Upper lobe of right lung (tissue), 1 donor: ENCODE results near the gene MAP3K3. TPM values are rescaled to one million over a fixed set of nuclear protein-coding genes. Genes with fewer than 3 reads are reported as not detected.
A peak's percentile ranks its signal among the peaks of the same experiment; 100 is the strongest.

Source experiments
- ATAC-seq: fragments of 200-7000 bp; cut with Tn5 transposase; one replicate; pipeline ENCODE4 v1.9.1; 2020; ENCODE audit warnings: mild to moderate bottlenecking, moderate library complexity
- DNase-seq: peaks from one replicate; pipeline ENCODE4 v3.0.0-alpha.2; 2020
- H3K27ac ChIP-seq: fragments of 200-600 bp; one replicate; pipeline ENCODE4 v1.8.0; 2022
- H3K27me3 ChIP-seq: fragments of 200-600 bp; one replicate; pipeline ENCODE4 v1.8.0; 2022; ENCODE audit warnings: mild to moderate bottlenecking
- H3K36me3 ChIP-seq: fragments of 200-600 bp; one replicate; pipeline ENCODE4 v1.8.0; 2022
- H3K4me1 ChIP-seq: fragments of 200-600 bp; one replicate; pipeline ENCODE4 v1.8.0; 2022
- H3K4me3 ChIP-seq: fragments of 200-600 bp; one replicate; pipeline ENCODE4 v1.8.0; 2022; ENCODE audit warnings: mild to moderate bottlenecking
- H3K9me3 ChIP-seq: fragments of 200-600 bp; one replicate; pipeline ENCODE4 v1.8.0; 2022
- intact Hi-C: fragments of 100-400 bp; cut with DNase I; formaldehyde crosslinking; loops from one replicate; pipeline ENCODE4 v1.11.0; 2022
- total RNA-seq: library from RNA; stranded (reverse); fragmentation: NEBNext Ultra II Directional; extraction: Animal tissue kit (Norgen Biotek cat#: 25700); gene quantifications from one replicate; pipeline ENCODE4 v1.2.1, GENCODE V29; 2021
- TF ChIP-seq, protein P1 (sequence below): fragments of 200-600 bp; IDR thresholded peaks from one replicate; pipeline ENCODE4 v1.8.0; 2022; ENCODE audit warnings: antibody characterized with exemption
- donor health status: DM: no; HTN: yes; CAD: no; lungs with severe emphysema.

MAP3K3 gene
- total RNA-seq, 1 donor from 2014 or later = 57.5 TPM

DNA sequence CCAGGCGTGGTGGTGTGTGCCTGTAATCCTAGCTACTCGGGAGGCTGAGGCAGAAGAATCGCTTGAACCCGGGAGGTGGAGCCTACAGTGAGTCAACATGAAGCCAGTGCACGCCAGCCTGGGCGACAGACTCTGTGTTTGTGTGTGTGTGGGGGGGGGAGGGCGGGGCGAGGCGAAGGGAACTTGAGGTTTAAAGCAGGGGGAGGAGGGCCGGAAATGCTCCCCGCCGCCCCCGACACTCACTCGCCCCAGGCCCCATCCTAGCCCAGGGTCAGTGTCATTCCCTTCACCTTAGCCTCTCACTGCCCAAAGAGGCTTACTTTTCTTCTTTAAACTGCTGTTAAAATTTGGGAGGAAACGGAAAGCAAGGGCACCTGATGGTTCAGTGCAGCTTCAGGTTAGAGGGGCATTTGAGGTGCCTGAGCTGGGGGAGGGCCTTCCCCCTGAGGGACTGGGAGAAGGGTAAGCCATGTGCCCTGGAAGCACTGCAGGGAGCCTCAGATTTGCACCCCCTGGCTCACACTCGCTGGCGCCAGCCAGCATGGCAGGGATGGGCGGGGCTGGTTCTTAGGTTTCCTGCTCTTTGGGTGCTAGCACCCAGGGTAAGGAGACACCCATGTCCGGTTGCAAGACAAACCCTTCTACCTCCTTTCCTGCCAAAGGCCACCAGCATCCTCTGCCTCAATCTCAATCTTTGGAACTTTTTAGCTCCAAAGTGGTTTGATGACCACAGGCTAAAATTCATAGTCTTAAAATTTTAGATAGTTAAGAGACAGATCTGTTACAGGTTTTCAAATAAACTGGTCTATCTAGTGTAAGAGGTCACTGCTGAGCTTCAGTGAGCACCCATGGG lies 79.9 kb downstream of the MAP3K3 start:
- TF ChIP-seq, protein P1, sequence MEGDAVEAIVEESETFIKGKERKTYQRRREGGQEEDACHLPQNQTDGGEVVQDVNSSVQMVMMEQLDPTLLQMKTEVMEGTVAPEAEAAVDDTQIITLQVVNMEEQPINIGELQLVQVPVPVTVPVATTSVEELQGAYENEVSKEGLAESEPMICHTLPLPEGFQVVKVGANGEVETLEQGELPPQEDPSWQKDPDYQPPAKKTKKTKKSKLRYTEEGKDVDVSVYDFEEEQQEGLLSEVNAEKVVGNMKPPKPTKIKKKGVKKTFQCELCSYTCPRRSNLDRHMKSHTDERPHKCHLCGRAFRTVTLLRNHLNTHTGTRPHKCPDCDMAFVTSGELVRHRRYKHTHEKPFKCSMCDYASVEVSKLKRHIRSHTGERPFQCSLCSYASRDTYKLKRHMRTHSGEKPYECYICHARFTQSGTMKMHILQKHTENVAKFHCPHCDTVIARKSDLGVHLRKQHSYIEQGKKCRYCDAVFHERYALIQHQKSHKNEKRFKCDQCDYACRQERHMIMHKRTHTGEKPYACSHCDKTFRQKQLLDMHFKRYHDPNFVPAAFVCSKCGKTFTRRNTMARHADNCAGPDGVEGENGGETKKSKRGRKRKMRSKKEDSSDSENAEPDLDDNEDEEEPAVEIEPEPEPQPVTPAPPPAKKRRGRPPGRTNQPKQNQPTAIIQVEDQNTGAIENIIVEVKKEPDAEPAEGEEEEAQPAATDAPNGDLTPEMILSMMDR = no peak
- Histone ChIP-seq H3K27me3 (no peaks in the 10 kb centered on the region), H3K27ac (peak overlapping the region; percentile 76), H3K36me3 (peaks cover 35% of the 10 kb centered on the region), H3K4me1 (peaks cover 28% of the 10 kb centered on the region), H3K9me3 (no peaks in the 10 kb centered on the region), H3K4me3 (peak overlapping the region; percentile 32)
- intact Hi-C loops = no loop called here
- ATAC-seq (peak; percentile 13), DNase-seq (peak; percentile 72)

DNA sequence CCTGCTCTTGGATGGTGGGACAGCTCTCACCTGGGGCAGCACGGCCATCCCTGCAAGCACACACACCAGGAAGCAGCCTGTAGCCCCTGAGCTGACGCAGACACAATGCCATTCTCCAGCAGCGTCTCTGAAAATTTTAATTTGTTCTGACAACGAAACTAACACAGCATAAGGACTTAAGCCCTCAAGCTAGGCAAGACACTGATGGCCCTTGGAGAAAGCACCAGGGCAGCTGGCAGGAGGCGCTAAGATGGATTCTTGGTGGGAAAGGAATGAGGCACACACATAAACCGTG lies 80.5 kb downstream of the MAP3K3 start:
- Histone ChIP-seq H3K27ac (no peak overlapping the region), H3K4me1 (peaks cover 28% of the 10 kb centered on the region), H3K9me3 (no peaks in the 10 kb centered on the region), H3K36me3 (peaks cover 35% of the 10 kb centered on the region), H3K27me3 (no peaks in the 10 kb centered on the region), H3K4me3 (no peak overlapping the region)
- DNase-seq (peak; percentile 32), ATAC-seq (no peak)
- intact Hi-C loops = no loop called here
- TF ChIP-seq, protein P1 = no peak

DNA sequence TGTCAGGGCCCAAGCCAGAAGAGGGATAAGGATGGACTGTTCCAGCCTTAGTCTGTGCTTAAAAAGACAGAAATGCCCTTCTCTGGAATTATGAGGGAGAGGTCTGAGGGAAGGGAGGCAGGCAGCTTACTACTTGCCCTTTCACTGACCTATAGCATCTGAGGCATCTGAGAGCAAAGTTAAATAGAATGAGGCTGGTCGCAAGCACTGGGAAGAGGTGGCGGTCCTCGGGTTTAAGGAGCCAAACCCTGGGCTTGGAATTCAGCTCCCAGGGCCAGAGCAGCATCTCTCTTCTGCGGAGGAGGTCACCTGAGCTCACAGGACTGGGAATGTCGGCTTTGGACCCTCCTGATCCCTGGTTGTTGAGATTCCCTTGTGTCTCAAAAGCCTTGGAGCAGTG lies 80.8 kb downstream of the MAP3K3 start:
- DNase-seq = no peak
- Histone ChIP-seq H3K27ac (no peak overlapping the region), H3K4me1 (peaks cover 28% of the 10 kb centered on the region), H3K9me3 (no peaks in the 10 kb centered on the region), H3K27me3 (no peaks in the 10 kb centered on the region), H3K4me3 (no peak overlapping the region), H3K36me3 (peaks cover 35% of the 10 kb centered on the region)
- ATAC-seq = no peak
- intact Hi-C loops = no loop called here
- TF ChIP-seq, protein P1 = no peak

DNA sequence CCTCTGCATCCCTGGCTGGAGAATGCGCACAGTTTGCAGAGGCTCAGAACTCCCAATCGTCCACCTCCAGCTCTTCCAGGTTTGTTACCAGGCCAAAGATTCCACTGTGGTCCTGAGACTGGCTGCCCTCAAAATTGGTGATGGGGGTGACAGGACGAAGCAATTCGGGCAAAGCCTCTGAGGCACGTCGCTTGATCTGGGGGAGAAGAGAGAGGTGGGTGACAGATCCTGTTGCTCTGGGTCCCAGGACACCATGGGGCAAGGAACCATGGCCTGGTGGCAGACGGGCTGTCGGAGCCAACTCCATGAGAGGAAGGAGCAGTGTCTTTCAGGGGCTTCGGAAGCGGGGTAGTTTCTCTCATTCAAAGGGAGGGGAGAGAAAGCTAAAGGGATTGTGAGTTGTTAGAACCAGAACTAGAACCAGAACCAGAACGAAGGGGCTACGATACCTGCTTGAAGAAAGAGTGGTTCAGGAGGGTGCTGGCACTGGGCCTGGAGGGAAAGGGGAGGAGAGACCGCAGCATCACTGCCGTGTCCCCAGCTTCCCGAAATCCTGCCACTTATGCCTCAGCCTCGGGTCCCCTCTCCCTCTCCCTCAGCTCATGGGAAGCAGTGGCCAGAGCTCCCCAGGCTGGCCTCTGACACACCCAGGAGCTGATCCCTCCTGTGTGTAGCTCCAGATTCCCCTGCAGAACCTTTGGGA lies 81.5 kb downstream of the MAP3K3 start:
- Histone ChIP-seq H3K36me3 (peaks cover 39% of the 10 kb centered on the region), H3K4me1 (peaks cover 24% of the 10 kb centered on the region), H3K27me3 (no peaks in the 10 kb centered on the region), H3K4me3 (no peak overlapping the region), H3K27ac (no peak overlapping the region), H3K9me3 (no peaks in the 10 kb centered on the region)
- intact Hi-C loops = no loop called here
- TF ChIP-seq, protein P1 = no peak
- peak; percentile 34 for DNase-seq
- ATAC-seq = no peak

DNA sequence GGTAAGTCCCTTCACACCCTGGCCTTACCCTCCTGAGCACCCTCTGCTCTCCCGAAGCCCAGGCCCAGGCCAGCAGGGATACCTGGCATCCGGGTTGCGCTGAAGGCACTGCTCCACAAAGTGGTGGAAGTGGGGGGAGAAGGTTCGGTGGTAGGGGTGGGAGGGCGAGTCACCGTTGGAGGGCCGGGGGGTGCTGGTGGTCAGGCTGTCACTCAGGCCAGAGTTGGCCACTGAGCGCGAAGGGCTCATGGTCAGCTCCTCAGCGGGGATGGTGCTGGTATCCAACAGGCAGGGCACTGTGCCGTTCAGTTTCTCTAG lies 82.0 kb downstream of the MAP3K3 start:
- TF ChIP-seq, protein P1 = no peak
- Histone ChIP-seq H3K4me1 (peaks cover 19% of the 10 kb centered on the region), H3K36me3 (peaks cover 44% of the 10 kb centered on the region), H3K4me3 (no peak overlapping the region), H3K9me3 (no peaks in the 10 kb centered on the region), H3K27me3 (no peaks in the 10 kb centered on the region), H3K27ac (no peak overlapping the region)
- no peak for DNase-seq
- no peak for ATAC-seq
- intact Hi-C loops = no loop called here
